ENCODE measurements around the gene HIVEP1. TPM values are rescaled to one million over a fixed set of nuclear protein-coding genes. Genes with fewer than 3 reads are reported as not detected.

Gene HIVEP1
- total and polyA plus RNA-seq, 2 of the 13 experiments (the other 11 are each of a cell fraction or from before 2014, with no cell fraction given): 7.4 to 9.9 TPM

GRCh38 chr6:12001004-12001705 is 11.0 kb upstream of the HIVEP1 start (continued):
- TF ChIP-seq TFAP4 (IDR thresholded peaks at IDR 0.05; ENCODE audit: borderline replicate concordance, low read depth) (peak; percentile 39; the same call in 1 of the 2 replicates), PAXIP1 (CRISPR knock-in tag; conservative IDR thresholded peaks at IDR 0.05) (peak; percentile 30), PRPF4 (IDR thresholded peaks at IDR 0.05; ENCODE audit: low read depth, low read length, poor library complexity, severe bottlenecking) (no peak), MIXL1 (CRISPR knock-in tag; IDR thresholded peaks at IDR 0.05) (0 out of 2 replicates have a peak, but pooled peaks have one; percentile 9), KLF15 (CRISPR knock-in tag; IDR thresholded peaks at IDR 0.05; ENCODE audit: borderline replicate concordance) (no peak), EHMT2 (IDR thresholded peaks at IDR 0.05; ENCODE audit: borderline replicate concordance, low read depth, low read length) (peak; percentile 37; the same call in 1 of the 2 replicates), ZNF691 (CRISPR knock-in tag; IDR thresholded peaks at IDR 0.05; ENCODE audit: borderline replicate concordance, low read depth) (no peak), RNF2 (conservative IDR thresholded peaks at IDR 0.05; ENCODE audit: low read depth) (peak; percentile 48; the same call in 1 of the 2 replicates), PATZ1 (CRISPR knock-in tag; IDR thresholded peaks at IDR 0.05) (0 out of 2 replicates have a peak, but pooled peaks have one; percentile 32), NR2F6 (IDR thresholded peaks at IDR 0.05) (no peak), NR2F6 (CRISPR knock-in tag; IDR thresholded peaks at IDR 0.05) (0 out of 2 replicates have a peak, but pooled peaks have one; percentile 18), ZGPAT (CRISPR knock-in tag; IDR thresholded peaks at IDR 0.05) (0 out of 2 replicates have a peak, but pooled peaks have one; percentile 31), PRDM4 (CRISPR knock-in tag; IDR thresholded peaks at IDR 0.05; ENCODE audit: borderline replicate concordance) (no peak), RXRB (CRISPR knock-in tag; IDR thresholded peaks at IDR 0.05; ENCODE audit: borderline replicate concordance) (0 out of 2 replicates have a peak, but pooled peaks have one; percentile 26), TBL1XR1 (IDR thresholded peaks at IDR 0.05; ENCODE audit: borderline replicate concordance, low read length, partially characterized antibody) (peak; percentile 32), ZNF264 (CRISPR knock-in tag; IDR thresholded peaks at IDR 0.05) (0 out of 2 replicates have a peak, but pooled peaks have one; percentile 53)

Data from HepG2 (cell line).